Caco-2 (cell line): Measurements from ENCODE around the gene RAF1. TPM values are rescaled to one million over a fixed set of nuclear protein-coding genes. Genes with fewer than 3 reads are reported as not detected.

Experiments used
- BruUV-seq: library from RNA; stranded (reverse); fragments of 400-500 nt; replicated peaks from 2 replicates; lab custom pipeline; 2021; lab: Mats Ljungman, UMichigan
- CTCF ChIA-PET: fragments of 300-600 bp; sonication (Branson Sonifier 250); formaldehyde crosslinking; loops from one replicate; lab custom pipeline; 2022; ENCODE audit warnings: antibody characterized with exemption; lab: Charles Lee
- POLR2A ChIA-PET: fragments of 300-600 bp; sonication (Branson Sonifier 250); formaldehyde crosslinking; loops from one replicate; lab custom pipeline; 2022; ENCODE audit warnings: antibody characterized with exemption; lab: Charles Lee
- DNase-seq, 2 experiments: peaks; one replicate each; pipeline versions ENCODE4 v3.0.0 to v3.0.0-alpha.2; 2020 to 2022
- H3K27me3 ChIP-seq: replicated peaks from 2 replicates; pipeline ENCODE4 v1.6.0; 2011; ENCODE audit warnings: low read length; ENCODE audit not compliant: control insufficient read depth, insufficient read depth
- H3K36me3 ChIP-seq: 2 replicates; pipeline ENCODE4 v1.5.1; 2011; ENCODE audit warnings: low read length; ENCODE audit not compliant: control insufficient read depth, insufficient read depth
- H3K4me1 ChIP-seq: fragments of 250-450 bp; sonication (Bioruptor Pico); 2 replicates; pipeline ENCODE4 v1.5.1; 2020; ENCODE audit warnings: mild to moderate bottlenecking
- H3K4me3 ChIP-seq: 2 replicates; pipeline ENCODE4 v1.5.1; 2011; ENCODE audit warnings: low read depth, mild to moderate bottlenecking, control low read depth, low read length
- H3K9me3 ChIP-seq: fragments of 250-450 bp; sonication (Bioruptor Pico); 2 replicates; pipeline ENCODE4 v1.5.1; 2020; ENCODE audit warnings: mild to moderate bottlenecking, moderate library complexity
- H3K27ac Mint-ChIP-seq: one replicate; pipeline ENCODE4 v1.8.0; 2022; ENCODE audit warnings: mixed read lengths; ENCODE audit not compliant: unreplicated experiment
- H3K27me3 Mint-ChIP-seq: one replicate; pipeline ENCODE4 v1.8.0; 2022; ENCODE audit warnings: mixed read lengths; ENCODE audit not compliant: insufficient read depth, unreplicated experiment
- H3K36me3 Mint-ChIP-seq: one replicate; pipeline ENCODE4 v1.8.0; 2022; ENCODE audit warnings: mild to moderate bottlenecking, mixed read lengths; ENCODE audit not compliant: insufficient read depth, unreplicated experiment
- H3K4me1 Mint-ChIP-seq: one replicate; pipeline ENCODE4 v1.8.0; 2022; ENCODE audit warnings: low read depth, mixed read lengths; ENCODE audit not compliant: unreplicated experiment
- H3K4me3 Mint-ChIP-seq: one replicate; pipeline ENCODE4 v1.8.0; 2022; ENCODE audit warnings: mild to moderate bottlenecking, moderate library complexity, mixed read lengths; ENCODE audit not compliant: unreplicated experiment
- H3K9me3 Mint-ChIP-seq: one replicate; pipeline ENCODE4 v1.8.0; 2022; ENCODE audit warnings: mixed read lengths; ENCODE audit not compliant: unreplicated experiment
- intact Hi-C: fragments of 100-400 bp; cut with micrococcal nuclease; formaldehyde crosslinking; loops from one replicate; pipeline ENCODE4 v1.10.0; 2022; ENCODE audit not compliant: unreplicated experiment
- total RNA-seq: library from RNA; stranded (reverse); gene quantifications from 2 replicates; pipeline ENCODE4 v1.2.3, GENCODE V29; 2022
- TF ChIP-seq, protein P1 (sequence below), 2 experiments: fragments of 200-600 bp in 1 of 2; IDR thresholded peaks; 1 replicate in 1 of 2; 2 replicates in 1 of 2; pipeline versions ENCODE4 v1.5.1 to v1.8.0; 2011 to 2022; ENCODE audit warnings: antibody characterized with exemption in 1 of 2, control low read depth in 1 of 2, inconsistent platforms in 1 of 2, low read depth in 1 of 2, low read length in 1 of 2, mild to moderate bottlenecking in 1 of 2, moderate library complexity in 1 of 2; ENCODE audit not compliant: insufficient read depth in 1 of 2, severe bottlenecking in 1 of 2, unreplicated experiment in 1 of 2

The RAF1 gene
- total RNA-seq, 1 experiment from 2014 or later, result 93.6 TPM

DNA sequence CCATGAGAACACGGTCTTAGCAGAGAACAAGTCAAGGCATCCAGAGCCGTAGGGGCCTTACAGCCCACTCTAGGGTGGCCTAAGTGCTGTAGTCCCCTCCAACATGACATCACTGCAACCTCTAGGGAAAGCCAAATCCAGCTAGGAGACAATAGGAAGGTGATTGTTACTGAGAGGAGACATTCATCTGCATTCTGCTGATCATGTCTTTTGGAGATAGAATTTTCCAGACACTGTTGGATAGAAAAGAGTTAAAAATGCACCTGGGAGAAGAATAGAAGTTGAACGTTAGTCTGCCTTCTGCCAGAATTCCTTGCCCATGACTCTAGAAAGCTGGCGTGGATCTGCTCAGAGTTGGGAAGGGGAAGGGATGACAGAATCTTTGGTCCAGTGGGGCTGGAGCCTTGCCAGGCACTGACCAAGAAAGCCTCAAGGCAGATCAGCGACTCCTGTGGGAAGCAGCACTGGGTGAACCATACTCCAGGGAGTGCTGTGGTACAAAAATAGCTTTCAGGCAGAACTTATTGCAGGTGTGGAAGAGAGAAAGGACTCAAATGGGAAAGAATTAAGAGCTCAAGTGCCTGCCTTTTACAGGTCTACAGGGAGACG lies 44.8 kb upstream of the RAF1 start:
- no peaks in the 10 kb centered on the region for H3K36me3 ChIP-seq
- CTCF ChIA-PET, result interaction anchor here (1.0 kb wide), 1 partner anchor 114 kb away, joined by 3 read pairs; no protein-coding TSS in a partner anchor
- no peaks in the 10 kb centered on the region for H3K9me3 ChIP-seq
- intact Hi-C loops, result loop anchor here (5.0 kb wide), 2 partner anchors 46 to 104 kb away; partner anchors contain the start of gene RAF1
- no peaks in the 10 kb centered on the region for H3K9me3 Mint-ChIP-seq
- H3K4me3 Mint-ChIP-seq, result no peak overlapping the region
- H3K4me1 ChIP-seq, result peaks cover 13% of the 10 kb centered on the region
- POLR2A ChIA-PET, result no interaction called here
- no TSS peak for BruUV-seq
- no peaks in the 10 kb centered on the region for H3K27me3 Mint-ChIP-seq
- TF ChIP-seq, protein P1, sequence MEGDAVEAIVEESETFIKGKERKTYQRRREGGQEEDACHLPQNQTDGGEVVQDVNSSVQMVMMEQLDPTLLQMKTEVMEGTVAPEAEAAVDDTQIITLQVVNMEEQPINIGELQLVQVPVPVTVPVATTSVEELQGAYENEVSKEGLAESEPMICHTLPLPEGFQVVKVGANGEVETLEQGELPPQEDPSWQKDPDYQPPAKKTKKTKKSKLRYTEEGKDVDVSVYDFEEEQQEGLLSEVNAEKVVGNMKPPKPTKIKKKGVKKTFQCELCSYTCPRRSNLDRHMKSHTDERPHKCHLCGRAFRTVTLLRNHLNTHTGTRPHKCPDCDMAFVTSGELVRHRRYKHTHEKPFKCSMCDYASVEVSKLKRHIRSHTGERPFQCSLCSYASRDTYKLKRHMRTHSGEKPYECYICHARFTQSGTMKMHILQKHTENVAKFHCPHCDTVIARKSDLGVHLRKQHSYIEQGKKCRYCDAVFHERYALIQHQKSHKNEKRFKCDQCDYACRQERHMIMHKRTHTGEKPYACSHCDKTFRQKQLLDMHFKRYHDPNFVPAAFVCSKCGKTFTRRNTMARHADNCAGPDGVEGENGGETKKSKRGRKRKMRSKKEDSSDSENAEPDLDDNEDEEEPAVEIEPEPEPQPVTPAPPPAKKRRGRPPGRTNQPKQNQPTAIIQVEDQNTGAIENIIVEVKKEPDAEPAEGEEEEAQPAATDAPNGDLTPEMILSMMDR (IDR thresholded peaks at IDR 0.05; ENCODE audit: insufficient read depth in 1 of 2, low read depth in 1 of 2, low read length in 1 of 2, severe bottlenecking in 1 of 2, unreplicated experiment in 1 of 2), result no peak
- no peaks in the 10 kb centered on the region for H3K27me3 ChIP-seq
- DNase-seq, result no peak
- no peak overlapping the region for H3K27ac Mint-ChIP-seq
- no peak overlapping the region for H3K4me3 ChIP-seq
- H3K36me3 Mint-ChIP-seq, result no peaks in the 10 kb centered on the region
- H3K4me1 Mint-ChIP-seq, result no peaks in the 10 kb centered on the region

DNA sequence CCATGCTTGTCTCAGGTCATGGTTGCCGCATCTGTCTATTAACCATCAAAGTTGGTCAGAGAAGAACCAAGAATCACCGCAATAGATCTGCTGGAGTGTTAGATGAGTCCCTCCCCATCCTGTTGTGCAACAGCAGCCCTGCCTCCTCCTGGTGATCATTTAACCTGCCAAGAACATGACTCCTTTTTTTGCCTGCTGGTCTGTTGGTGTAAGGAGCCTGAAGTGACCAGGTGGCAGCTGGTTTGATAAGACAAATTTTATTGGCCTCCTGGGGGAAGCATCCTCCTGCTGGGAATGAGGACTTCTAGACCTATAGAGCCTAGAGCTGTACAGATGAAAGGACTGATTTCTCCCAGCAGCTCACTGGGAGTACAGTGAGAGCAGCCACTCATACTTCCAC lies 43.5 kb upstream of the RAF1 start:
- H3K36me3 Mint-ChIP-seq, result no peaks in the 10 kb centered on the region
- POLR2A ChIA-PET, result no interaction called here
- TF ChIP-seq, protein P1 (IDR thresholded peaks at IDR 0.05; ENCODE audit: insufficient read depth in 1 of 2, low read depth in 1 of 2, low read length in 1 of 2, severe bottlenecking in 1 of 2, unreplicated experiment in 1 of 2), result no peak
- no peaks in the 10 kb centered on the region for H3K9me3 Mint-ChIP-seq
- no peak overlapping the region for H3K4me3 Mint-ChIP-seq
- intact Hi-C loops, result loop anchor here (5.0 kb wide), 2 partner anchors 45 to 105 kb away; partner anchors contain the start of gene RAF1
- Histone ChIP-seq H3K4me3 (no peak overlapping the region), H3K4me1 (peaks cover 20% of the 10 kb centered on the region), H3K27me3 (no peaks in the 10 kb centered on the region), H3K9me3 (no peaks in the 10 kb centered on the region), H3K36me3 (no peaks in the 10 kb centered on the region)
- CTCF ChIA-PET, result interaction anchor here (1.1 kb wide), 1 partner anchor 13 kb away, joined by 5 read pairs; no protein-coding TSS in a partner anchor
- no peaks in the 10 kb centered on the region for H3K4me1 Mint-ChIP-seq
- peak in 1 of 2 experiments; percentile 50 for DNase-seq
- no TSS peak for BruUV-seq
- H3K27me3 Mint-ChIP-seq, result no peaks in the 10 kb centered on the region
- H3K27ac Mint-ChIP-seq, result no peak overlapping the region

DNA sequence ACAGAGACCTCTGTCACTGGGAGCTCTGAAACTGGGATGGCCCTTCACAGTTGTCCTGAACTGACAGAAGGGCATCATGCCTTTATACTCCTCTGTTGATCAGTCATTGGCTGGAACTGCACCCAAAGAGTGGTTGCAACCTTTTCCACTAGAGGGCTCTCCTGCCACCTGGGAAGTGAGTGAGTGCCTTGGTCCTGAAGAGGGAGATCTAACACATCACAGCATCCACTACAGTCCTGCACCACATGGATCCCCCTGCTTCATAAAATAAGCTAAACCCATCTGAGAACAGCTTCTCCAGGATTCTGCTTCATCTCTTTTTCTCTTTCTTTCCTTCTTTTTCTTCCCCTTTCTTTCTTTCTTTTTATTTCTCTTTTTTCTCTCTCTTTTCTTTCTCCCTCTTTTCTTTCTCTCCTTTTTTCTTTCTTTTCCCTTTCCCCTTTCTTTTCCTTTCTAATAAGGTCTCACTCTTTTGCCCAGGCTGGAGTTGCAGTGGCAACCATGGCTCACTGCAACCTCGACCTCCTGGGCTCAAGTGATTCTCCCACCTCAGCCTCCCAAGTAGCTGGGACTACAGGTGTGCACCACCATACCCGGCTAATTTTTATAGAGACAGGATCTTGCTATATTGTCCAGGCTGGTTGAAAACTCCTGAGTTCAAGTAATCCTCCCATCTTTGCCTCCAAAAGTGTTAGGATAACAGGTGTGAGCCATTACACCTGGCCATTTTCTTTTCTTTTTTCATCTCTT lies 42.8 kb upstream of the RAF1 start:
- TF ChIP-seq, protein P1 (IDR thresholded peaks at IDR 0.05; ENCODE audit: insufficient read depth in 1 of 2, low read depth in 1 of 2, low read length in 1 of 2, severe bottlenecking in 1 of 2, unreplicated experiment in 1 of 2), result peak; percentile 53 to 82
- Mint-ChIP-seq H3K36me3 (no peaks in the 10 kb centered on the region), H3K9me3 (no peaks in the 10 kb centered on the region), H3K4me1 (no peaks in the 10 kb centered on the region), H3K27me3 (no peaks in the 10 kb centered on the region), H3K27ac (no peak overlapping the region), H3K4me3 (no peak overlapping the region)
- DNase-seq, result peak; percentile 74 to 79
- Histone ChIP-seq H3K36me3 (no peaks in the 10 kb centered on the region), H3K27me3 (no peaks in the 10 kb centered on the region), H3K4me3 (no peak overlapping the region), H3K4me1 (peaks cover 28% of the 10 kb centered on the region), H3K9me3 (no peaks in the 10 kb centered on the region)
- no TSS peak for BruUV-seq
- ChIA-PET CTCF (interaction anchor here (1.2 kb wide), 1 partner anchor 103 kb away, joined by 7 read pairs; no protein-coding TSS in a partner anchor), POLR2A (no interaction called here)
- intact Hi-C loops, result loop anchor here (1.0 to 5.0 kb wide), 4 partner anchors 14 to 106 kb away; partner anchors contain the start of gene RAF1
